Gastrocnemius medialis (tissue), 4 donors: ENCODE results near the gene DEPP1.

Source experiments
- POLR2A ChIP-seq, 2 donors: fragments of 450-650 bp; IDR thresholded peaks; one replicate each; pipeline ENCODE4 v1.6.1; 2017; ENCODE audit warnings: antibody characterized with exemption in 2 of 2, mild to moderate bottlenecking in 2 of 2, moderate library complexity in 2 of 2
- TF ChIP-seq, protein P1 (sequence below), 5 experiments: fragments of 450-650 bp in 3 of 5; fragments of 200-600 bp in 2 of 5; sonication (generic) in 2 of 5; IDR thresholded peaks in 4 of 5; conservative IDR thresholded peaks in 1 of 5; 1 replicate in 4 of 5; 2 replicates in 1 of 5; pipeline ENCODE4 v1.5.1; 2016 to 2019; ENCODE audit warnings: antibody characterized with exemption in 5 of 5, mild to moderate bottlenecking in 3 of 5, moderate library complexity in 3 of 5

- TF ChIP-seq, protein P1, sequence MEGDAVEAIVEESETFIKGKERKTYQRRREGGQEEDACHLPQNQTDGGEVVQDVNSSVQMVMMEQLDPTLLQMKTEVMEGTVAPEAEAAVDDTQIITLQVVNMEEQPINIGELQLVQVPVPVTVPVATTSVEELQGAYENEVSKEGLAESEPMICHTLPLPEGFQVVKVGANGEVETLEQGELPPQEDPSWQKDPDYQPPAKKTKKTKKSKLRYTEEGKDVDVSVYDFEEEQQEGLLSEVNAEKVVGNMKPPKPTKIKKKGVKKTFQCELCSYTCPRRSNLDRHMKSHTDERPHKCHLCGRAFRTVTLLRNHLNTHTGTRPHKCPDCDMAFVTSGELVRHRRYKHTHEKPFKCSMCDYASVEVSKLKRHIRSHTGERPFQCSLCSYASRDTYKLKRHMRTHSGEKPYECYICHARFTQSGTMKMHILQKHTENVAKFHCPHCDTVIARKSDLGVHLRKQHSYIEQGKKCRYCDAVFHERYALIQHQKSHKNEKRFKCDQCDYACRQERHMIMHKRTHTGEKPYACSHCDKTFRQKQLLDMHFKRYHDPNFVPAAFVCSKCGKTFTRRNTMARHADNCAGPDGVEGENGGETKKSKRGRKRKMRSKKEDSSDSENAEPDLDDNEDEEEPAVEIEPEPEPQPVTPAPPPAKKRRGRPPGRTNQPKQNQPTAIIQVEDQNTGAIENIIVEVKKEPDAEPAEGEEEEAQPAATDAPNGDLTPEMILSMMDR (IDR thresholded peaks at IDR 0.05 in 4 of 5, conservative IDR thresholded peaks at IDR 0.05 in 1 of 5), result no peak
- no peak for TF ChIP-seq POLR2A (IDR thresholded peaks at IDR 0.05)
Observed at GRCh38 chr10:44973323-44974081, 5.1 kb downstream of the DEPP1 start.
